Left ventricle myocardium superior (tissue), 1 donor: ENCODE results near the gene MAVS. TPM values are rescaled to one million over a fixed set of nuclear protein-coding genes. Genes with fewer than 3 reads are reported as not detected.

ENCODE experiments used
- ATAC-seq: fragments of 200-7000 bp; cut with Tn5 transposase; one replicate; pipeline ENCODE4 v1.9.1; 2020; ENCODE audit warnings: mild to moderate bottlenecking, moderate library complexity
- DNase-seq: peaks from one replicate; pipeline ENCODE4 v3.0.0-alpha.2; 2020
- intact Hi-C: fragments of 100-400 bp; cut with micrococcal nuclease; formaldehyde crosslinking; loops from one replicate; pipeline ENCODE4 v1.11.0; 2022
- microRNA-seq: library from miRNA; unstranded; fragments of <30 nt; microRNA quantifications from one replicate; pipeline ENCODE4 v1.2.0, GENCODE V29; 2020; ENCODE audit warnings: borderline number of aligned reads
- total RNA-seq: library from RNA; stranded (reverse); fragmentation: NEBNext Ultra II Directional; extraction: Animal tissue kit (Norgen Biotek cat#: 25700); gene quantifications from one replicate; pipeline ENCODE4 v1.2.1, GENCODE V29; 2021
- donor health status: DM: no; HTN: yes; CAD: no; lungs with severe emphysema.

MAVS gene
- total RNA-seq, 1 donor from 2014 or later = 34.8 TPM

- intact Hi-C loops = no loop called here
- ATAC-seq (no peak), DNase-seq (no peak)
These were observed 77.2 kb downstream of the MAVS start for GRCh38 chr20:3923818-3924217.

- intact Hi-C loops = no loop called here
- DNase-seq = peak; percentile 79
- ATAC-seq = peak; percentile 61
These were observed 77.9 kb downstream of the MAVS start for GRCh38 chr20:3924304-3925112.

- no peak for ATAC-seq
- no peak for DNase-seq
- intact Hi-C loops = no loop called here
These were observed 78.6 kb downstream of the MAVS start for GRCh38 chr20:3925113-3925695.

Small RNA genes lying within 50 kb of the gene (microRNA-seq; reads per million reads assigned to microRNA genes)
- gene MIR103A2 = not detected
- gene MIR103B2 = not detected

Other genes with a start within 250 kb of the MAVS start
- not detected for gene GFRA4, start 183.4 kb upstream of the MAVS start, total RNA-seq
- 12.2 TPM for gene ADAM33, start 164.8 kb upstream of the MAVS start, total RNA-seq
- 7.1 TPM for gene SIGLEC1, start 134.2 kb upstream of the MAVS start, total RNA-seq
- gene HSPA12B, start 114.1 kb upstream of the MAVS start, total RNA-seq = 16.2 TPM
- gene ADISSP, start 79.1 kb upstream of the MAVS start, total RNA-seq = 10.3 TPM
- not detected for gene SPEF1, start 65.4 kb upstream of the MAVS start, total RNA-seq
- gene CENPB, start 60.1 kb upstream of the MAVS start, total RNA-seq = 68.3 TPM
- 7.5 TPM for gene CDC25B, start 50.5 kb upstream of the MAVS start, total RNA-seq
- gene AP5S1, start 26.3 kb upstream of the MAVS start, total RNA-seq = 10.2 TPM
- gene PANK2, start 42.6 kb downstream of the MAVS start, total RNA-seq = 17.4 TPM
- 5.3 TPM for gene RNF24, start 168.7 kb downstream of the MAVS start, total RNA-seq